GM18519 (cell line): ENCODE measurements around the gene PROKR2.

Experiments
- ATAC-seq: cut with Tn5 transposase; IDR thresholded peaks from one replicate; pipeline ENCODE4 v1.9.1; 2021; ENCODE audit warnings: mild to moderate bottlenecking, moderate library complexity; ENCODE audit not compliant: unreplicated experiment, low FRiP score

PROKR2 gene

GRCh38 chr20:5316188-5317158 is at the start of gene PROKR2:
TSS of gene PROKR2 (minus strand) at chr20:5316954. CDS start at chr20:5314369, 2,585 bp downstream.
- ATAC-seq: no peak

- ATAC-seq: no peak
Observed at GRCh38 chr20:5364997-5365597, 48.3 kb upstream of the PROKR2 start.

- ATAC-seq: no peak
Observed at GRCh38 chr20:5364136-5364821, 47.5 kb upstream of the PROKR2 start.

GRCh38 chr20:5362771-5363170 is 46.0 kb upstream of the PROKR2 start:
- ATAC-seq: no peak

- ATAC-seq: no peak
Observed at GRCh38 chr20:5361176-5361575, 44.4 kb upstream of the PROKR2 start.

GRCh38 chr20:5357946-5358345 is 41.2 kb upstream of the PROKR2 start:
- no peak for ATAC-seq

GRCh38 chr20:5356941-5357340 is 40.2 kb upstream of the PROKR2 start:
- no peak for ATAC-seq

GRCh38 chr20:5354901-5355300 is 38.1 kb upstream of the PROKR2 start:
- no peak for ATAC-seq

GRCh38 chr20:5353624-5354496 is 37.1 kb upstream of the PROKR2 start:
- ATAC-seq: no peak

- ATAC-seq: no peak
Observed at GRCh38 chr20:5349448-5349847, 32.7 kb upstream of the PROKR2 start.

- ATAC-seq: no peak
Observed at GRCh38 chr20:5342021-5342420, 25.3 kb upstream of the PROKR2 start.

GRCh38 chr20:5331340-5331739 is 14.6 kb upstream of the PROKR2 start:
- no peak for ATAC-seq

GRCh38 chr20:5328268-5328667 is 11.5 kb upstream of the PROKR2 start:
- no peak for ATAC-seq

GRCh38 chr20:5327356-5327755 is 10.6 kb upstream of the PROKR2 start:
- no peak for ATAC-seq

- ATAC-seq: no peak
Observed at GRCh38 chr20:5315807-5316187, 957 bp downstream of the PROKR2 start.

- no peak for ATAC-seq
Observed at GRCh38 chr20:5313916-5314315, 2.8 kb downstream of the PROKR2 start.

GRCh38 chr20:5312518-5312917 is 4.2 kb downstream of the PROKR2 start:
- ATAC-seq: no peak

GRCh38 chr20:5309971-5310370 is 6.8 kb downstream of the PROKR2 start:
- ATAC-seq: no peak

GRCh38 chr20:5298811-5299210 is 17.9 kb downstream of the PROKR2 start:
- ATAC-seq: no peak

- no peak for ATAC-seq
Observed at GRCh38 chr20:5297280-5298004, 19.3 kb downstream of the PROKR2 start.
